C4-2B (cell line): ENCODE measurements around the gene FOXRED2.

Experiments
- ZFX ChIP-seq: fragments of 450-650 bp; IDR thresholded peaks from 2 replicates; pipeline ENCODE4 v1.6.1; 2017
- TF ChIP-seq, protein P1 (sequence below): fragments of 450-650 bp; conservative IDR thresholded peaks from 2 replicates; pipeline ENCODE4 v1.5.1; 2017; ENCODE audit warnings: mild to moderate bottlenecking

- TF ChIP-seq, protein P1, sequence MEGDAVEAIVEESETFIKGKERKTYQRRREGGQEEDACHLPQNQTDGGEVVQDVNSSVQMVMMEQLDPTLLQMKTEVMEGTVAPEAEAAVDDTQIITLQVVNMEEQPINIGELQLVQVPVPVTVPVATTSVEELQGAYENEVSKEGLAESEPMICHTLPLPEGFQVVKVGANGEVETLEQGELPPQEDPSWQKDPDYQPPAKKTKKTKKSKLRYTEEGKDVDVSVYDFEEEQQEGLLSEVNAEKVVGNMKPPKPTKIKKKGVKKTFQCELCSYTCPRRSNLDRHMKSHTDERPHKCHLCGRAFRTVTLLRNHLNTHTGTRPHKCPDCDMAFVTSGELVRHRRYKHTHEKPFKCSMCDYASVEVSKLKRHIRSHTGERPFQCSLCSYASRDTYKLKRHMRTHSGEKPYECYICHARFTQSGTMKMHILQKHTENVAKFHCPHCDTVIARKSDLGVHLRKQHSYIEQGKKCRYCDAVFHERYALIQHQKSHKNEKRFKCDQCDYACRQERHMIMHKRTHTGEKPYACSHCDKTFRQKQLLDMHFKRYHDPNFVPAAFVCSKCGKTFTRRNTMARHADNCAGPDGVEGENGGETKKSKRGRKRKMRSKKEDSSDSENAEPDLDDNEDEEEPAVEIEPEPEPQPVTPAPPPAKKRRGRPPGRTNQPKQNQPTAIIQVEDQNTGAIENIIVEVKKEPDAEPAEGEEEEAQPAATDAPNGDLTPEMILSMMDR = no peak
- no peak for TF ChIP-seq ZFX
Observed at GRCh38 chr22:36554098-36554497, 47.3 kb upstream of the FOXRED2 start.
